Measurements from ENCODE around the gene CLN5.

CLN5 gene

GRCh38 chr13:77026861-77027621 lies 35.2 kb downstream of the CLN5 start, which contains the start of gene FBXL3:
TSS of gene FBXL3 (minus strand) at chr13:77027159. CDS start at chr13:77021860, 5,299 bp downstream.
- H3K9me3 ChIP-seq (ENCODE audit: severe bottlenecking) = no peaks in the 10 kb centered on the region
- TF ChIP-seq CTCF (IDR thresholded peaks at IDR 0.05; ENCODE audit: low read depth, low read length) = no peak
- H3K27ac ChIP-seq = peak within 1 kb of the TSS; percentile 95
- peak; percentile 64 for DNase-seq
- no peaks in the 10 kb centered on the region for H3K36me3 ChIP-seq
- peak within 1 kb of the TSS; percentile 76 for H3K4me3 ChIP-seq (ENCODE audit: low read depth, low read length)
- no peaks in the 10 kb centered on the region for H3K27me3 ChIP-seq (ENCODE audit: insufficient read depth, low read depth, severe bottlenecking)

- Histone ChIP-seq H3K9me3 (ENCODE audit: severe bottlenecking) (no peaks in the 10 kb centered on the region), H3K4me3 (ENCODE audit: low read depth, low read length) (no peak overlapping the region), H3K27ac (no peak overlapping the region), H3K36me3 (no peaks in the 10 kb centered on the region), H3K27me3 (ENCODE audit: insufficient read depth, low read depth, severe bottlenecking) (no peaks in the 10 kb centered on the region)
- TF ChIP-seq CTCF (IDR thresholded peaks at IDR 0.05; ENCODE audit: low read depth, low read length) = no peak
- DNase-seq = no peak
These were observed 36.3 kb downstream of the CLN5 start for GRCh38 chr13:77028202-77028601.

GRCh38 chr13:77029436-77029835 lies 37.6 kb downstream of the CLN5 start:
- TF ChIP-seq CTCF (IDR thresholded peaks at IDR 0.05; ENCODE audit: low read depth, low read length) = no peak
- no peak for DNase-seq
- no peaks in the 10 kb centered on the region for H3K36me3 ChIP-seq
- H3K9me3 ChIP-seq (ENCODE audit: severe bottlenecking) = no peaks in the 10 kb centered on the region
- H3K27me3 ChIP-seq (ENCODE audit: insufficient read depth, low read depth, severe bottlenecking) = no peaks in the 10 kb centered on the region
- no peak overlapping the region for H3K4me3 ChIP-seq (ENCODE audit: low read depth, low read length)
- no peak overlapping the region for H3K27ac ChIP-seq

GRCh38 chr13:77031656-77032243 lies 39.9 kb downstream of the CLN5 start:
- Histone ChIP-seq H3K9me3 (ENCODE audit: severe bottlenecking) (no peaks in the 10 kb centered on the region), H3K36me3 (no peaks in the 10 kb centered on the region), H3K4me3 (ENCODE audit: low read depth, low read length) (no peak overlapping the region), H3K27ac (no peak overlapping the region), H3K27me3 (ENCODE audit: insufficient read depth, low read depth, severe bottlenecking) (no peaks in the 10 kb centered on the region)
- no peak for TF ChIP-seq CTCF (IDR thresholded peaks at IDR 0.05; ENCODE audit: low read depth, low read length)
- peak; percentile 9 for DNase-seq

- no peaks in the 10 kb centered on the region for H3K36me3 ChIP-seq
- H3K27ac ChIP-seq = no peak overlapping the region
- TF ChIP-seq CTCF (IDR thresholded peaks at IDR 0.05; ENCODE audit: low read depth, low read length) = no peak
- H3K4me3 ChIP-seq (ENCODE audit: low read depth, low read length) = no peak overlapping the region
- H3K9me3 ChIP-seq (ENCODE audit: severe bottlenecking) = no peaks in the 10 kb centered on the region
- DNase-seq = no peak
- no peaks in the 10 kb centered on the region for H3K27me3 ChIP-seq (ENCODE audit: insufficient read depth, low read depth, severe bottlenecking)
These were observed 41.9 kb downstream of the CLN5 start for GRCh38 chr13:77033717-77034302.
